CD4-positive, alpha-beta T cell treated with Interleukin-10 for 1 hour (primary cell): ENCODE data around the gene FAM3B.

Source experiments
- DNase-seq: peaks from one replicate; pipeline ENCODE4 v3.0.0-alpha.2; 2020

FAM3B gene

DNA sequence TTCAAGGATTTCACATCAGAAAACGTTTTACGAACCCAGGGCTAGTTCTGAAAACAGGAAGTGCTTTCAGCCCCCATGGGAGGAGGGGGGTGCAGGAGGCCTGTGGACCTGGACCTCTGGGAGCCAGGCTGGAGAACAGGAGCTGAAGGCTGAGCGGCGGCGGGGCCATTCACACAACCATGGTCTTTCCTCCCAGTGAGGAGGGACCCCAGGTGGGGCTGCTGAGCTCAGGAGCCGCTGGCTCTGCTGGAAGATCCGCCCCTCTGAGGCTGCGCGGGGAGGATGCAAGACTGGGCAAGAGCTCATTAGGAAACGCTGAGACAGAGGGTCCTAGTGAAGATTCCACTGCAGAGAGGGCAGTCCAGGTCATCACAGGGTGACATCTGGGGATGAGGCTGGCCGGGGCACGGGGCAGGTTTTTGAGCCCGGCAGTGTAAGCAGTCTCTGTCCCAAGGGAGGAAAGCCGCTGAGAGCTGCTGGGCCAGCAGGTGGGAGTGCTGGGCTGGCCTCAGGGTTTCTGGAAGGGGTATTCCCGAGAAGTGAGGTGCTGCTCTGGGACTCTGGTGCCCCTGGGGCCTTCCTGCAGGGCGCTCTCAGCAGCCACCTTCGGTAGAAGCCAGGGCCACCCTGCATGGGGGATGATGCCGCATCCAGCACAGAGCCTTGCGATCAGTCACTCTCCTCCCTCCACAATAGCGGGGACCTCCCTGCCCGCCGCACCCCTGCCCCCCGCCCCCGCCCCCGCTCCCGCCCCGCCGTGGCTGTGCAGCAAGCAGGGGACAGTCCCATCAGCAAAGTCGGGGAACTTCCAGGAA is 52.7 kb downstream of the FAM3B start:
- DNase-seq: no peak

GRCh38 chr21:41369920-41370839 is 53.6 kb downstream of the FAM3B start:
- peak; percentile 58 for DNase-seq

DNA sequence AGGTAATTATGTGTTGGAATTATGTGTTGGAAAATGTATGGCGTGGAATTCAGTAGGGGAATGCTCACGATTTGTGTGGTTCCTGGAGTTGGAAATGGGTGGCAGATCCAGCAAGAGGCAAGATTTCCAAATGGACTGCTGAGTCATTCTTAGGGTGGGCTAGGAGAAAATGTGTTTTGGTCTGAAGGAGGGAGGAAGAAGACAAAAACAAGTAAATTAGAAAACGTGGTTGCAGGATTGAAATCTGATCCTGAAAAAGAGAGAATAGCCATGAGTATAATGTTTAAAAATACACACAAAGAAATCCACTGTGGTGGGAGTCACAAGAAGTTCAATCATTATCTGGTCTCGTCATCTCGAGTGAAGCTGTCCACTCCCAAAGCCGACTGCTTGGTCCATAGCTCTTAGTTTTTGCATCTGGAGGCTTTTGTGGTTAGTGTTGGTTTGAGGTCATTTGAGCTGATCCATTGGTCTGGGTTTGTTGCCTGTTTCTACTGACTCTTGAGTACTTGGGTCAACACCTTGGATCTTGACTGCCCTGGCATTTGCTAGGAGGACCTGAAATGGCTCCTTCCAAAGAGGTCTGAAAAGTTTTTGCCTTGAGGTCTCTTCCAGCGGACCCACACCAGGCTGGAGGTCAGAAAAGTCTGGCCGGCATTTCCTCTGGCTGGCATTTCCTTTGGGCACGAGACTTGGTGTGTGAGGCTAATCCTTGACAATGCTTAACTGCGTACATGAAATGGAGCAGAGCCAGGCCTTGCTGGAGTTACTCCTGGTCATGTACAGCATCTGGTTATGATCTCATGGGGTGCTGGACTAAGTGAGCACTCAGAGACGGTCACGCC is 54.5 kb downstream of the FAM3B start:
- DNase-seq: no peak

GRCh38 chr21:41371685-41372030 is 55.1 kb downstream of the FAM3B start:
- DNase-seq: no peak

GRCh38 chr21:41373253-41373652 is 56.7 kb downstream of the FAM3B start:
- no peak for DNase-seq

DNA sequence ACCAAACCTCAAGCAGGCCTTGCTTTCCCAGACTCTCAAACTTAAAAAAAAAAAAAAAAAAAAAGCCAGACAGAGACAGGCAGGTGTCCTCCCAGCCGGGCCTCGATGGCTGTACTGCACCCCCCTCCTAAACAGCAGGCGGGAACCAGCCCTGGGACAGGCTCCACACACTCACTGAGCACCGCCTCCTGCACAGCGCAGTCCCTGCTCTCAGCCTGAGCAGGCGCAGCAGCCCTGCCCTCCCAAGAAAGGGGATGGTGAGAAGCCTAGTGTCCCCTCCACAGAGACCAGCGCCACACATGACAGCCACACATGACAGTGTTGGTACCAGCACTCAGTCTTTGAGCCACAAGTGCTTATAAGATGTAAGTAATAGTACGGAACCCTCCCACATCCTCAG is 57.2 kb downstream of the FAM3B start:
- no peak for DNase-seq

DNA sequence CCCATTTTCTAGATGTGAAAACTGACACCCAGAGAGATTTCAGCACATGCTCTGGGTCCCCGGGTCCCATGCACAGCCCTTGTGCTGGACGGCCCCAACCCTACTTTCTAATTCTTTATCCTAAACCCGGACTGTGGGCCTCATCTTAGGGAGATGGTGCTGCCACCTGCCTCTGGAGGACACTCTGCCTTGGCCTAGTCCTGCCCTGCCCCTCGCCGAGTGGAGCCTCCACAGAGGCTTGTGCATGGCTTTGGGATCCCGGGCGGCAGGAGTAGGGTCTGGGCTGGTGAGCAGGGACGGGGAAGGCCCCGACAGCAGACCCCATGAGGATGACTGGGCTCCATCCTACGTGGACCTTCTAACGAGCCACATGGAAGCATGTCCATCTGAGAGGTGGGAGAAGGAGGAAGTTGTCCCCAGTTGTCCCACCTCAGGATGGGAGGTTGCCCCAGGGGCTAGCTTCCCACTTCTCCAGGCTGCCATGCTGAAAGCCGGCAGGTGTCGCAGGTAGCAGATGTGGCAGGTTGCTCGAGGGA is 57.6 kb downstream of the FAM3B start:
- no peak for DNase-seq

- DNase-seq: no peak
These were observed 58.4 kb downstream of the FAM3B start for GRCh38 chr21:41374867-41375533.

GRCh38 chr21:41375875-41376274 is 59.3 kb downstream of the FAM3B start:
- no peak for DNase-seq

DNA sequence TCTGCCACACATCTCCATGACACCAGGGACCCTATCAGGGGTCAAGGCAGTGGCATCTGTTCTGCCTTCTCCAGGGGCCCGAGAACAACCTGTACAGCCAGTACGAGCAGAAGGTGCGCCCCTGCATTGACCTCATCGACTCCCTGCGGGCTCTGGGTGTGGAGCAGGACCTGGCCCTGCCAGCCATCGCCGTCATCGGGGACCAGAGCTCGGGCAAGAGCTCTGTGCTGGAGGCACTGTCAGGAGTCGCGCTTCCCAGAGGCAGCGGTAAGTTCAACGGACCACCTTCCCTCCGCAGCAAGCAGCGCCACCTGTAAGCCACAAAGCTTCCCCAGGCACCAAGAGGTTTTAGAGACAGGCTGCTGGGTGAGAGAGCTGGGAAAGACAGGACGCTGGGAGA is 61.1 kb downstream of the FAM3B start:
- no peak for DNase-seq

- DNase-seq: no peak
These were observed 62.2 kb downstream of the FAM3B start for GRCh38 chr21:41378849-41379248.

DNA sequence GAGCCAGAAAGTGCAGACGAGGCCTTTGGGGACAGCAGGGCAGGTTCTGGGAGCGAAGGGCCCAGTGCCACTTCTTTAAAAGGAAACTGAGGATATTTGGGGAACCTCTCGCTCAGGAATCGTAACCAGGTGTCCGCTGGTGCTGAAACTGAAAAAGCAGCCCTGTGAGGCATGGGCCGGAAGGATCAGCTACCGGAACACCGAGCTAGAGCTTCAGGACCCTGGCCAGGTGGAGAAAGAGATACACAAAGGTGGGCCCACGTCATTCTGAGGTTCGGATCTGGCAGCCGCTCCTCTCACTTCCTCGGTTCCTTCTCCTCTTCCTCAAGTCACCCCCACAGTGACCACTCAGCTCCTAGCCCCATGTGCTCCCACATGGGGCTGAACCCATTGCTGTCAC is 63.3 kb downstream of the FAM3B start:
- DNase-seq: no peak

DNA sequence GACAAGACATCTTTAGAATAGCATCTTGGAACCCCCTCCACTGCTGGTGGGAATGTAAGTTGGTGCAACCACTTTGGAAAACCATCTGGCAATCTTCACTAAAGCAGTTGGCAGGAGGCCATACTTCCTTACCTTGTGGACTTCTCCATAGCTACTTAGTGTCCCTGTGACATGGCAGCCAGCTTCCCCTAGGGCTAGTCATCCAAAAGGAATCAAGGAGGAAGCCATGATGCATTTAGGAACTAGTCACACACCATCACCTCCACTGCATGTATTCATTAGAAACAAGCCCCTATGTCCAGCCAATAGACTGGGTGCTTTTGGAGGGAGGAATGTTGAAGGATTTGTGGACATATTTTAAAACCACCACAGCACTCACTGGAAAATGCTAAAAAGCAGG is 65.1 kb downstream of the FAM3B start:
- DNase-seq: no peak

DNA sequence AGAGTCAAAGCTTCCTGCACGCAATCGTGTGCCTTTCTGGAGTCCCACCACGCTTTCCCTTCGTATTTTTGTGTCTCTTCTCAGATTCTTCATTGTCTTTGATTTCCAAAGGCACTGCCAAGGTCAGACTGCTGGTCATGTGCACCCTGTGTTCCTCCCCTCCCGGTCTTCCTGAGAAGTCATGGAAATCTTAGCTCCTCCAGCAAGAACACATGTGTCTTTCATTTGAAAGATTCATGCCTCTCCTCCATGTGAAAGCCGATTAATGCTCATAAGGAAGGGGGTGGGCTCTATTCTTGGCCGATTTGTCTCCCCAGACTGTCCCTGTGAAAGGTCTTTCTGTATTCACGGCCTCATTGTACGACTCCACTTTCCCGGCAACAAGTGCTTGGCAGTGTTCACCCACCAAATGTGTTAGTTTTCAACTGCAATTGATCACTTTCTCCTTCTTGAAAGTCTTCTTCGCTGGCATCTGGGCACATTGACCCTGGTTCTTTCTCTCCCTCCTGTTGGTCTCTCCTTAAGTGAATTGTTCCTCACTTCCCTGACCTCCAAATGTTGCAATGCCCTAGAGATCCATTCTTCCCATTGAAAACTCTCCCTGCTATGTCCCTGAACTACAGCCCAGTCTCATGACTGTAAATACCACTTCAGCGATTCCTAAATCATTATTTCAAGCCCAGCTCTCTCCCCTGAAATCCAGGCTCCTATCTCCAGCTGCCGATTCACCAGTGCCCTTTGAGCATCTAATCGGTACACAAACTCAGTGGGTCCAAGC is 70.6 kb downstream of the FAM3B start:
- DNase-seq: no peak

DNA sequence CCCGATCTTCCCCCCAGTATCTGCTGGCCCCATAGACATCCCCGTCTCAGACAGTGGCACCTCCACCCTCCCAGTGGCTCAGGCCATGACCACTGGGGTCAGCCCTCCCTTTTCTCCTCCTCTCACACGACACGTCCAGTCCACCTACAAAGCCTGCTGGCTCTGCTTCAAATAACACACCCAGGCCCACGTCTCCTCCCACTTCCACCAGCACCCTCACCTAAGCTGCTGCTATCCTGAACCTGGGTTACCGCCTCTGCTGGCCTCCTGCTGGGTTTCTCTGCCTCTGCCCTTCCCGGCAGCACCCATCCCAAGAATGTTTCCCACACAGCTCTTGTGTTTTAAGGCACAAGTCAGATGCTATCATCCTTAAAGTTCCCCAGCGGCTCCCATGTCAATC is 71.2 kb downstream of the FAM3B start:
- no peak for DNase-seq

DNA sequence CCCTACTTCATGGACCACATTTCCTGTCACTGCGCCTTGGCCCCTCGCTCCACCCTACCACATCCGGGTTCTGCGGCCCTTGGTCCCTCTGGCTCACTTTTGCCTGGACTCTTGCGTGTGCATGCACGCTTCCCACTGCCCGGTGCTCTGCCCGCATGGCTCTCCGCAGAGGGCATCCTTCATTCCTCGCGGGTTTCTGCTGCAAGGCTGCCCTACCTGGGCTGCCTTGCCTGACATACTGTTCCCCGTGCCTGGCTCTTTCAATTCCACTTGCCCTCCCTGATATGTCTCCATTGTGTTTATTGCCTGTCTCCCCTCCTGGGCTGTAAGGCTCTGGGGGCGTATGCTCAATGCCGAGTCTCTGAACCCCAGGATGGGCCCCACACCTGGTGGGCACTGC is 71.7 kb downstream of the FAM3B start:
- no peak for DNase-seq

- DNase-seq: no peak
These were observed 73.5 kb downstream of the FAM3B start for GRCh38 chr21:41390043-41390639.

DNA sequence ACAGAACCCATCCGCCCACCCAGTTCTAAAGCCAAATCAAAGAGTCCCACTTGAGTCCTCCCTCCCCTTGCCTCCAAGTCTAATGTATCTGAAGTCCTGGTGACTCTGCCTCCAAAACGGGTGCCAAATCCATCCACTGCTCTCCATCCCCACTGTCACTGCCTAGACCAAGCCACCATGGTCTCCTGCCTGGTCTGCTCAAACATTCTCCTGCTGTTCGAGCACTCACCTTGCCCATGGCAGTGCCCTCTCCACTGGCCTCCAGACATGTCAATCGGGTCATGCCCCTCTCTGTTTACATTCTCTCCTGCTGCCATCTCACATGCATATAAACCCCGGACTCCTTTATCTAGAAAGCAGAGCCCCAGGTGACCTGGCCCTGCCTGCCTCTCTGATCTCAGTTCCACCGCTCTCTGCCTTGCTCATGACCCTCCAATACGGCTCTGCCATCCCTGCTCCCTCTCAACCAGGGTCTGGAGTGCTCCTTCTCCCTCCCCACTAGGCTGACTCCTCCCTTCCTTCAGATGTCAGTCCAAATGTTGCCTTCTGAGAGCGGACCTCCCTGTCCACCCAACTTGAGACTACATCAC is 77.4 kb downstream of the FAM3B start:
- DNase-seq: no peak

- DNase-seq: no peak
These were observed 80.0 kb downstream of the FAM3B start for GRCh38 chr21:41396558-41397075.

DNA sequence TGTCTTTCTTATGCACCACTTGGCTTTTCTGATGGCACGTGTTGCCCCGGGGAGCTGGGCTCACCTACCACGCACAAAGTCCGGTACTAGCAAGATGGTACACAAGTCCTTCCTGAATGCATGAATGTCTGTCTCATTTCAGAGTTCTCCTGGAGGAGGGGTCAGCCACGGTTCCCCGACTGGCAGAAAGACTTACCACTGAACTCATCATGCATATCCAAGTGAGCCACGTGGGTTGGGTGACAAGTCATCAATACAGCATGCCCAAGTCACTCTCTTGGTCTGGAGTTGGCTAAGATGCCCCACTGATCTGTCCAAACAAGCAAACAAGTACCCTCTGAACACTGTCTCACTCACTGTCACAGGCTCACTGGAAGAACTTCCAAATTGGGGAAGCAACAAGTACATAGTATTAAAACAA is 80.9 kb downstream of the FAM3B start:
- no peak for DNase-seq
